MG63 (cell line): ENCODE data around the gene DECR2. TPM values are rescaled to one million over a fixed set of nuclear protein-coding genes. Genes with fewer than 3 reads are reported as not detected.
"Not testable (repeated sequence)": the region's sequence is repeated elsewhere in the genome, so short reads cannot be mapped to it uniquely, and the experiment has no call there.

Experiments used
- DNase-seq: peaks from one replicate; pipeline ENCODE4 v3.0.0-alpha.2; 2020
- H3K27me3 ChIP-seq: fragments of 250-450 bp; sonication (Bioruptor Pico); 2 replicates; pipeline ENCODE4 v1.5.1; 2020; ENCODE audit warnings: mild to moderate bottlenecking, moderate library complexity
- H3K36me3 ChIP-seq: fragments of 250-450 bp; sonication (Bioruptor Pico); 2 replicates; pipeline ENCODE4 v1.5.1; 2020; ENCODE audit warnings: mild to moderate bottlenecking, moderate library complexity
- H3K4me3 ChIP-seq: fragments of 250-450 bp; sonication (Bioruptor Pico); 2 replicates; pipeline ENCODE4 v1.5.1; 2020; ENCODE audit warnings: mild to moderate bottlenecking, moderate library complexity
- H3K9me3 ChIP-seq: fragments of 250-450 bp; sonication (Bioruptor Pico); 2 replicates; pipeline ENCODE4 v1.5.1; 2020; ENCODE audit warnings: mild to moderate bottlenecking, moderate library complexity
- total RNA-seq: library from RNA; depleted of rRNA; stranded (reverse); fragments of >200 nt; shearing (Covaris generic); gene quantifications from 2 replicates; pipeline ENCODE4 v1.2.3, GENCODE V29; 2014; ENCODE audit warnings: low replicate concordance

Gene DECR2
- total RNA-seq, 1 experiment from 2014 or later = 37.1 TPM

DNA sequence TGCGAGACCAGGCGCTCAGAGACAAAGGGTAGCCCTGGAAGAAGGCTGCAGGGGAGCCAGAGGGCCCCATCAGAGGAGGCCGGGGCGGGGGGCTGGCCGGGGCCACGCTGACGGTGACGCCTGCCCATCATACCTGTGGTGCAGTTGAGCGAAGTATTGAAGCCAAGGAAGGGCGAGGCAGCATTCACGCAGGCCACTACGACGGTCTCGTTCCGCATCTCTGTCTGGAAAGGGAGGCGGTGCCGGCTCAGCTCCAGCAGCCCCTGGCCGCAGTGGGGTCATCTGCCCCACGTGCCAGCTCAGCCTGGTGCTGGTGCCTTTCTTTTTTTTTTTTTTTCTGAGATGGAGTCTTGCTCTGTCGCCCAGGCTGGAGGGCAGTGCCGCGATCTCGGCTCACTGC lies 26.5 kb upstream of the DECR2 start:
- no peak for DNase-seq
- Histone ChIP-seq H3K4me3 (no peak overlapping the region), H3K36me3 (peaks cover 21% of the 10 kb centered on the region), H3K9me3 (no peaks in the 10 kb centered on the region), H3K27me3 (no peaks in the 10 kb centered on the region)

DNA sequence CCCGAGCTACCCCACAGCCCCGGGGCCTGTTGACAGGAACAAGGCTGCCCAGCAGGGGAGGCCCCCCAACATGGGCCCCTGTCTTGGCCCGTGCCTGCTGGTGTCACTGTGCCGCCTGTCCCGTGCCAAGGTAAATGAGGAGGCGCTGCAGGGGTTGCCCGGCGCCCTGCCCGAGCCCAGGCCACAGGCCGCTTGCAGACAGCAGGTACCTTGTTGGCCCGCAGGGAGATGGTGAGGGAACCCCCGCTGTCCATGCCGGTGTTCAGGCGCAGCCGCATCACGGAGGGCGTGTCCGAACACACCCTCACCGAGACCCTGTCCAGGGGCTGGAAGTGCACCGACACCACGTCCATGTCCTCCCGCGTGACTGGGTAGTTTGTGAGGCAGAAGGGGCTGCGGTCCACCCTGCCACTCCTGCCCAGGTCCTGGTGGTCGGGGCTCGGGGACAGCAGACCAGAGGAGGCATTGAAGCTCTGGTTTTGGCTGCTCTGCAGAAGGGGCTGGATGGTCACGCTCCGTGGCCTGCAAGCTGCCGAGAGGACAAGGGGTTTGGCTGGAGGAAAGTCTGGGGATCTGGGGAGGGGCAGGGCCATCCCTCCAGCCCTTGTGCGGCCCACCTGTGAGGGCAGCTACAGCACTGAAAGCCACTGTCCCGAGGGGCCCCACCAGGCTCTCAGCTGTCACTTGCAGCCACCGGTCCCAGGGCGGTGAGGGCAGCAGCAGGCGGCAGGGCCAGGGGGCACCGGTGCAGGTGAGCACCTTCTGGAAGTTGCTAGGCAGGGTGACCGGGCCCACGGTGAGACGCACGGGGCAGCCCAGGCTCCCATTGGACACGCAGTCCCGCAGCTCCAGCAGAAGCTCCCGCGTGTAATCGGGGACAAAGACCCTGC lies 25.5 kb upstream of the DECR2 start:
- DNase-seq = no peak
- Histone ChIP-seq H3K36me3 (peaks cover 21% of the 10 kb centered on the region), H3K9me3 (no peaks in the 10 kb centered on the region), H3K27me3 (no peaks in the 10 kb centered on the region), H3K4me3 (no peak overlapping the region)

DNA sequence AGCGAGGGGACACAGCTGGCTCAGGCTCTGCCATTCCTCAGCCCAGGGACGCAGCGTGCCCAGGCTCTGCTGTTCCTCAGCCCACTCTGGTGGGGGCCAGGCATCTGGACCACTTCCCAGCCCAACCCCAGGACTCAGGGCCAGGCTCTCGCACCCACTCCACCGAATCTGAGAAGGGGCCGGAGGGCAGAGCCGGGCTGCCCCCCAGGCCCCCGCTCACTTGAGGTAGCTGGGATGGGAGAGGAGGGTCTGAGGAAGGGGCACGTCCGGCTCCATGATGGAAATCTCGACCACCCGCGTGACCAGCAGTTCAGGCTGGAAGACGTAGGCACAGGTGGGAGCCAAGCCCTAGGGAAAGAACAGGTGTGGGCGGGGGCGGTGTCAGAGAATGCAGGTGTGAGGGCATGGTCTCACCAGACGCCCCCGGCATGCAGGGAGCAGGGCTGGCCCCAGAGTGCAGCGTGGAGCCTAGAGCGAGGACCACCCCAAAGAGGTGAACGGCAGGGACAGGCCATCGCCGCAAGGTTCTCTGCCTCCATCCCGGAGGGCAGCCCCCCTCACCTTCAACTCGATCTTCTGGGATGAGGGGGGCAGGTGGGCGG lies 24.8 kb upstream of the DECR2 start:
- H3K4me3 ChIP-seq = no peak overlapping the region
- peaks cover 18% of the 10 kb centered on the region for H3K36me3 ChIP-seq
- no peaks in the 10 kb centered on the region for H3K9me3 ChIP-seq
- no peaks in the 10 kb centered on the region for H3K27me3 ChIP-seq
- no peak for DNase-seq

DNA sequence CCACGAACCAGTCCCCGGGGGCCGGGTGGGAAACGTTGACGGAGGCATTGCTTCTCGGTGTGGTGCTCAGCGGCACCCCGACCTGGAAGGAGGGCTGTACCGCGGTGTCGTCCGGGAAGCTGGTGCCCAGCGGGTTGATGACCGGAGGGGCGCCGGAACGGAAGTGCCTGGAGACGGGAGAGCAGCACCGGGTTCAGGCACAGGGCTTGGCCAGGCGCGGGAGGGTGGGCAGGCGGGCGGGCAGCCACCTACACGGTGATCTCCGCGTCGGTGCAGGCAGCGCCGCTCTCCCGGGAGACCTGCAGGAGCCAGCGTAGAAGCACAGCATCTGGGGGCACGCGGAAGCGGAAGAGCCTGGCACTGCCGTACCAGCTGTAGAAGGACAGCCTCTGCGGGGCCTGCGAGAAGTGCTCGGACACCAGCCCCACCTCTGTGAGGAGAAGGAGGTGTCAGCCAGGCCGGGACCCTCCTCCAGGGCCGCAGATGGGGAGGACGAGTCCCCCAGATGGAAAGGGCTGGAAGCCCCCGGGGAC lies 24.2 kb upstream of the DECR2 start:
- H3K9me3 ChIP-seq = no peaks in the 10 kb centered on the region
- H3K27me3 ChIP-seq = no peaks in the 10 kb centered on the region
- peaks cover 18% of the 10 kb centered on the region for H3K36me3 ChIP-seq
- no peak overlapping the region for H3K4me3 ChIP-seq
- no peak for DNase-seq

DNA sequence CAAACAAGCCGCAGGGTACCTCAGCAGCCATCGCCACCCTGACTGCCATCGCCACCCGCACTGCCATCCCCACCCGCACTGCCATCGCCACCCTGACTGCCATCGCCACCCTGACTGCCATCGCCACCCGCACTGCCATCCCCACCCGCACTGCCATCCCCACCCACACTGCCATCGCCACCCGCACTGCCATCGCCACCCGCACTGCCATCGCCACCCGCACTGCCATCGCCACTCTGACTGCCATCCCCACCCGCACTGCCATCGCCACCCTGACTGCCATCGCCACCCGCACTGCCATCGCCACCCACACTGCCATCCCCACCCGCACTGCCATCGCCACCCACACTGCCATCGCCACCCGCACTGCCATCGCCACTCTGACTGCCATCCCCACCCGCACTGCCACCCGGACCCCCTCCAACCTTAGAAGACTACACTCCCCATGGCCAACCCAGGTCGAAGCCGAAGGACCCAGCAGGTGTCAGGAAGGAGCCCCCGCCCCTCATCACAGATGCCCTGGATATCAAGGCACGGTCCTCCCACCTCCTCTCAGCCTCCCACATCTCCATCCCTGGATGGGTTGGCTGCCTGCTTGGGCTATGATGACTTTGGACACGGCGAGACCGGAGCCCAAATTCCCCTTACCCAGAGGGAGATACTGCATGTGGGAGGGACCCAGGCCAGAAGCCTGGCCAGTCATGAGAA lies 23.4 kb upstream of the DECR2 start:
- not testable (repeated sequence) for H3K9me3 ChIP-seq, H3K27me3 ChIP-seq, H3K4me3 ChIP-seq, DNase-seq
- H3K36me3 ChIP-seq = peaks cover 18% of the 10 kb centered on the region

DNA sequence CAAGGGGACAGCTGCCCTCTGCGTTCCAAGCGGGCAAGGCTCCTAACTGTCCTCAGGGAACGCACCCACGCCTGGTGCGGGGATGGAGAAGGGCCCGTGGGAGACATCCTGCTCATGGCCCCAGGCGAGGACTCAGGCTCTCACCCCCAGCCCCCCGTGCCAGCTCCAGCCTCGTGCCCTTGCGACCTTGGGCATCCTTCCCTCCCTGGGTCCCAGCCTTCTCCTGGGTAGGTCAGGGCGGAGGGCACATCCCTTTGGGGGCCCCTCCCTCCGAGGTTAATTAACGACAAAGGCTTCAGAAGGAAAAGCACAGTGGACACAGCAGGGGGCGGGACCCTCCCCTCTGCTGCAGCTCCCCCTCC lies 22.9 kb upstream of the DECR2 start:
- no peaks in the 10 kb centered on the region for H3K9me3 ChIP-seq
- no peak overlapping the region for H3K4me3 ChIP-seq
- peaks cover 18% of the 10 kb centered on the region for H3K36me3 ChIP-seq
- H3K27me3 ChIP-seq = no peaks in the 10 kb centered on the region
- no peak for DNase-seq

DNA sequence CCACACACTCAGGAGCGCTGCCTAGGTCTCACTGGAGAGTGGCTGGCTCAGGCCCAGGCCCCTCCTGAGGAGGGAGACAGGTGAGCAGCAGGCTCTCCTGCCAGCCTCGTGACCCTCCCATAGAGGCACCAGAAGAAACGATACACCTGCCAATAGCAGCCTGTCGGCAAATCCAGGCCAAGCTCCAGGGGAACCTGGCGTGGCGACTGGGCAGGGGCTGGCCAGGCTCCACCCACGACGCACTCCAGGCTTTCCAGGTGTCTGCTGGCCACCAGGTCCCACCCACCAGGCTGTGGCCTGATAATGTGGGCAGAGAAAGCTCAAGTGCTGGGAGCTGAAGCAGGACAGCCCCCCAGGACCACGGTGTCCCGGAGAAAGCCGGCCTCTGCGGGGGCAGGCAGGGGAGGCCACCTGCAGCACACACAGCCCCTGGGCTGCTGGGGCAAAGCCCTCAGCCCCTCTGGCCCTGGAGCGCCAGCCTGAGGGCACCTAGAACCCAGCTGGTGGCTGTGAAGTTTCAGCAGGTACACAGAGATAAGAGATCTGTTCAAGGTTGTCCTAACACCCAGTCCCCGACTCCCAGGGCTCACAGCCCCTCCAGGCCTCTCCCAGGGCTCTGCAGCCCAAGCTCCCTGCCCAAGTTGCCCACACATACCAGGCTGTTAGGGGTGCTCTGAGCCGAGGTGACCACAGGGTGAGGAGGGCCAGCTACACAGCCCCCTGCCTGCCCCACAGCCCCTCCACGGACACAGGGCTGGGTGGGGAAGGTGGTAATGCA lies 22.3 kb upstream of the DECR2 start:
- no peaks in the 10 kb centered on the region for H3K9me3 ChIP-seq
- H3K36me3 ChIP-seq = peaks cover 13% of the 10 kb centered on the region
- DNase-seq = no peak
- no peak overlapping the region for H3K4me3 ChIP-seq
- no peaks in the 10 kb centered on the region for H3K27me3 ChIP-seq

DNA sequence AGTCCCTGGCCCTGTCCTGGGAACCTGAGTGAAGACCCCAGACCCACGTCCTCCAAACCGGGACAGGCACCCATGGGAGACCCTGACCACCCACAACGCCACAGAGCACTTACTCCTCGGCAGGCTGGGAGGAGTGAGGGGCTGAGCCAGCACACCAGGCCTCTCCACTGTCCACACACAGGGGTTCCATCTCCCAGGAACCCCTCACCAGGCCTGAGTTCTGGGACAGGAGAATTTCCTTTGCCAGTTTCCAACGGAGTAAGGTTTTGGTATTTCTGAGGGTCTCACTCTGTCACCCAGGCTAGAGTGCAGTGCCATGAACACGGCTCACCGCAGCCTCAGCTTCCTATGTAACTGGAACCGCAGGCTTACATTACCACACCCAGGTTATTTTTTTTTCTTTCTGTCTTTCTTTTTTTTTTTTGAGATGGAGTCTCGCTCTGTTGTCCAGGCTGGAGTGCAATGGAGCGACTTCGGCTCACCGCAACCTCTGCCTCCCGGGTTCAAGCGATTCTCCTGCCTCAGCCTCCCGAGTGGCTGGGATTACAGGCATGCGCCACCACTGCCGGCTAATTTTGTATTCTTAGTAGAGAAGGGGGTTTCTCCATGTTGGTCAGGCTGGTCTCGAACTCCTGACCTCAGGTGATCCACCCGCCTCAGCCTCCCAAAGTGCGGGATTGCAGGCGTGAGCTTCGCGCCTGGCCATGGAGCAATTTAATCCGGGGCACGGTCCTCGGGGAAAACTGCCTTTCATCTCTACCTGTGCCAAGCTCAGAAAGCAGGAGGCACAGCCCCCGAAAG lies 21.5 kb upstream of the DECR2 start:
- H3K4me3 ChIP-seq = no peak overlapping the region; the same call in 1 of the 2 replicates
- DNase-seq = no peak
- no peaks in the 10 kb centered on the region for H3K27me3 ChIP-seq
- peaks cover 6% of the 10 kb centered on the region for H3K36me3 ChIP-seq
- no peaks in the 10 kb centered on the region for H3K9me3 ChIP-seq

DNA sequence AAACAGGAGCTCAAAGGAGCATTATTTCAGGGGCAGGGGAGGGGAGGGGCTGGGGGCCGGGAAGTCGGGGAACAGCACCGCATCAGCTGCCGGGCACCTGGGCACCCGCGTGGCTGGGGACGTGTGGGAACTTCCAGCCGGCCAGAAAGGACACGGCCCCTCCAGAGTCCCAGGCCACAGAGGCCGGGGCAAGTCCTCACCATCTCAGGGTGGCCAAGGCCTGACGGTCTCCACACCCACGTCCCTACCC lies 21.0 kb upstream of the DECR2 start:
- H3K4me3 ChIP-seq = peak overlapping the region; percentile 73
- DNase-seq = no peak
- H3K27me3 ChIP-seq = no peaks in the 10 kb centered on the region
- H3K36me3 ChIP-seq = peaks cover 6% of the 10 kb centered on the region
- H3K9me3 ChIP-seq = no peaks in the 10 kb centered on the region

DNA sequence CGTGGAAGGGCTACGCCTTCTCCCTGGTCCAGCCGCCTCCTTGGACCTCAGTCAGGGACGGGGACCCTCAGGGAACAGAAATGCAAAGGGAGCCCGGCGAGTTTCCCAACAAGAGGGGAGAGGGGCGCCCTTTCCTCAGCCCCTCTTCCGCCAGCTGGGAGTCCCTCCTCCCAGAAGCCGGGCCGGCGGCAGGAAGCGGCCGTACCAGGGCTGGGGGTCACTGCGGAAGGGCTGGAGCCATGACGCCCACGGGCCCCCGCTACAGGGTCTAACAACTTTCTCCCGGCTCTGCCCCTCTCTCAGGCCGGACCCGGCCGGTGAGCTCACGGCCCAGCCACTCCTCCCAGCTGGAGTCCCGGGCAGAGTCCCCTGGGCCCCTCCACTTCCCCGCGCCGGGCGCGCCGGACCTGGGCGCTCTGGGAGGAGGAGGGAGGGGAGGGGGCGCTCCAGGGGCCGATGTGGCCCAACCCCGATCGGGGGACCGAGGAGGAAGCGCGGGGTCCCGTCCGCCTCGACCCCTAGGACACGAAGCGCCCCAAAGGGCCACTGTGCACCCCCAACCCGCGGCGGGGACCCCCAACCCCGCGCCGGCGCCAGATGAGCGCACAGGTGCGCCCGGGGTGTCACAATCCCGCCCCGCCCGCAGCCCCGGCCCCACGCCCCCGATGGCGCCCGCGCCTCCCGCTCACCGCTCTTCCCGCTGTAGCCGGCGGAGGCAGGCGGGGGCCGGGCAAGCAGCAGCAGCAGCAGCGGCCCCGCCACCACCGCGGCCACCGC lies 20.5 kb upstream of the DECR2 start:
- DNase-seq = peak; percentile 54
- H3K9me3 ChIP-seq = no peaks in the 10 kb centered on the region
- peaks cover 3% of the 10 kb centered on the region for H3K36me3 ChIP-seq
- no peaks in the 10 kb centered on the region for H3K27me3 ChIP-seq
- peak overlapping the region; percentile 73 for H3K4me3 ChIP-seq

DNA sequence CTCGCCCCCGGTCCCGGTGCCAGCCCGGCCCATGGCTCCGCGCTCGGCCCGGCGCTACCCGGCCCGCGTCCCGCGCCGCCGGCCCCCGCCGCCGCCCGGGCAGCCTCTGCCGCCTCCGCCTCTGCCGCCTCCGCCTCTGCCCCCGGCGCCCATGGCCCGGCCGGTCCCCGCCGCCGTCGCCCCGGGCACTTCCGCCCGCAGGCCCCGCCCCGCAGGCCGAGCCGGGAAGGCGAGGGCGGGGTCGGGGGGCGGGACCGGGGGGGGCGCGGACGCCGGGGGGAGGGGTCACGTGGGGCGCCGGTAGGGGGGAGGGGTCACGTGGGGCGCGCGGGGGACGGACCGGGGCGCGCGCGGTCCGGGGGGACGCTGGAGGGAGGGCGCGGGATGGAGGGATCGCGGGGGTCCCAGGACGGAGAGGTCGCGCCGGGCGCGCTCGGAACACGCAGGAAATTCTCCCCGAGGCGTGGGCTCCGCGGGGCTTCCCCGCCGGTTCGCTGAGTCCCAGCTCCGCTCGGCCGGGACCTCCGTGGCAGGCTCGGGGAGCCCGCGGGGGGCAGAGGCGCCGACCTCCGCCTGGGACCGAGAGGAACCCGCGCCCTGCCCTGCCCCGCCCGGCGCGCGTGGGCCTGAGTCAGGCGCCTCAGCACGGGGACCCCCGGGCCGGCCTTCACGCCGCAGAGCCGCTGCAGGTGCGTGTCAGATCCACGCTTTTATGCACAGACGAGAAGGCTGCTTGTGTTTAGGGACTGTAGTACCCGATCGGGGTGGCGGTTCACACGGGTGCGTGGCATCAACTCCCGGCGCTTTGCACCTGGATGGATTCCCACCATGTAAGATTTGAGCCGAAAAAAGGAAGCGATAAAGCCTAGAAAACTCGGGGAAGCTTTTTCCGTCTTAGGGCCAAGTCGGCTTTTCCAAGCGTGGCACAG lies 19.6 kb upstream of the DECR2 start, which contains the start of gene PGAP6:
TSS of gene PGAP6 (minus strand) at position 190 of the 929 bp plus-strand sequence. CDS start at position 33, 157 bp downstream.
- no peaks in the 10 kb centered on the region for H3K9me3 ChIP-seq
- H3K36me3 ChIP-seq = no peaks in the 10 kb centered on the region; the same call in none of the 2 replicates
- DNase-seq = peak; percentile 63
- peak within 1 kb of the TSS; percentile 73 for H3K4me3 ChIP-seq
- H3K27me3 ChIP-seq = no peaks in the 10 kb centered on the region

DNA sequence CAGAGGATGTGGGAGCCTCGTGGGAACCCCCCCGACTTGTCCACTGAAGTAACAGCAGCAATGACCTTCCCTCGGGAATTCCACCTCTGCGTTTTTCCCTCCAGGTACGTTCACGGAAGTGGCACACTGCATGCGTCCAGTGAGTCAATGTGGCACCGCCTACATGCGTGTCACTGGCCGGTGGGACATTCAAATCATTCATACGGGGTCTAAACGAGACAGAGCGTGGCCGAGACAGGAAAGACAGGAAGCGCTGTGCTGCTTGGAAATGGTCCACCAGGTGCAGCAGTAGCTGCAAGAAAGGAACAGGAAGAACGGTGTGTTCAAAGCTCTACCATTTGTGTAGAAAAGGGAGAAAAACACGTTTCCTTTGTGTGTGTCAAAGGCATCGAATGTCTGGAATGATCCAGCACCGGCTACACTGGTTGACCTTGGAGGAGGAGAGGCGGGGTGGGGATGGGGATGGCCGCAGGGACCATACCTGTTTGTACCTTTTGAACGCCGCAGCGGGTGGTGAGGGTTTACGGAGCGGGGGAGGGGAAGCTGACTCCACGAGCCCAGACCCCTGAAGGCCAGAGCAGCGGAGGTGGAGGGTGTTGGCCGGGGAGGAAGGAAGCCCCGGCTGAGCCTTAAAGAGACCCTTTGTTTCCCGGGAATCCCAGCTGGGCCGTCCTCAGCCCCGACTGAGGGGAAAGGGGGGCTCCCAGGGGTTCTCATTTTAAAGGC lies 18.2 kb upstream of the DECR2 start:
- no peaks in the 10 kb centered on the region; the same call in 1 of the 2 replicates for H3K36me3 ChIP-seq
- no peak for DNase-seq
- no peak overlapping the region for H3K4me3 ChIP-seq
- H3K27me3 ChIP-seq = no peaks in the 10 kb centered on the region
- no peaks in the 10 kb centered on the region for H3K9me3 ChIP-seq

DNA sequence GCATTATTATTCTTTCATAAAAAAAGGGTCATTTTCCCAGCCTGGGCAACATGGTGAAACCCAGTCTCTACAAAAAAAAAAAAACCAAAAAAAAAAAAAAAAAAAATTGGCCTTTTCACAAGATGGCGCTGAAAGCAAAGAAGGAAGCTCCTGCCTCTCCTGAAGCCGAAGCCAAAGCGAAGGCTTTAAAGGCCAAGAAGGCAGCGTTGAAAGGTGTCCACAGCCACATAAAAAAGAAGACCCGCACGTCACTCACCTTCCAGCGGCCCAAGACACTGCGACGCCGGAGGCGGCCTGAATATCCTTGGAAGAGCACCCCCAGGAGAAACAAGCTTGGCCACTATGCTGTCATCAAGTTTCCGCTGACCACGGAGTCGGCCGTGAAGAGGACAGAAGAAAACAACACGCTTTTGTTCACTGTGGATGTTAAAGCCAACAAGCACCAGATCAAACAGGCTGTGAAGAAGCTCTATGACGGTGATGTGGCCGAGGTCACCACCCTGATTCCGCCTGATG lies 15.0 kb upstream of the DECR2 start:
- H3K4me3 ChIP-seq = no peak overlapping the region
- no peak for DNase-seq

More for the DNA sequence above, 15.0 kb upstream of the DECR2 start:
- no peaks in the 10 kb centered on the region for H3K27me3 ChIP-seq
- H3K9me3 ChIP-seq = peaks cover under 1% of the 10 kb centered on the region; the same call in 1 of the 2 replicates
- no peaks in the 10 kb centered on the region; the same call in 1 of the 2 replicates for H3K36me3 ChIP-seq
